Lung (tissue), 12 donors: Measurements from ENCODE around the gene NPDC1. TPM values are rescaled to one million over a fixed set of nuclear protein-coding genes. Genes with fewer than 3 reads are reported as not detected.
"Not testable (repeated sequence)": the region's sequence is repeated elsewhere in the genome, so short reads cannot be mapped to it uniquely, and the experiment has no call there.

ENCODE experiments used
- ATAC-seq: fragments of 200-7000 bp; cut with Tn5 transposase; one replicate; pipeline ENCODE4 v1.9.1; 2020; ENCODE audit warnings: moderate number of reproducible peaks; ENCODE audit not compliant: insufficient read depth, low FRiP score
- DNase-seq, 3 donors: peaks; one replicate each; pipeline ENCODE4 v3.0.0-alpha.2; 2013 to 2017
- H3K27ac ChIP-seq, 2 donors: one replicate each; pipeline ENCODE4 v1.5.1; 2013; ENCODE audit warnings: mild to moderate bottlenecking in 2 of 2, moderate library complexity in 2 of 2, control low read depth in 1 of 2, inconsistent platforms in 1 of 2, low read depth in 1 of 2, low read length in 1 of 2
- H3K27me3 ChIP-seq, 3 donors: one replicate each; pipeline ENCODE4 v1.5.1; 2013; ENCODE audit warnings: low read length in 2 of 3; ENCODE audit not compliant: control insufficient read depth in 3 of 3, insufficient read depth in 3 of 3
- H3K36me3 ChIP-seq, 4 donors: one replicate each; pipeline ENCODE4 v1.5.1; 2013; ENCODE audit warnings: low read length in 4 of 4, mild to moderate bottlenecking in 1 of 4, moderate library complexity in 1 of 4; ENCODE audit not compliant: control insufficient read depth in 4 of 4, insufficient read depth in 4 of 4
- H3K4me1 ChIP-seq, 5 donors: one replicate each; pipeline ENCODE4 v1.5.1; 2013; ENCODE audit warnings: low read length in 5 of 5, mild to moderate bottlenecking in 2 of 5, moderate library complexity in 1 of 5; ENCODE audit not compliant: control insufficient read depth in 5 of 5, insufficient read depth in 5 of 5
- H3K4me3 ChIP-seq: one replicate; pipeline ENCODE4 v1.5.1; 2013; ENCODE audit warnings: mild to moderate bottlenecking, control low read depth, moderate library complexity
- H3K9ac ChIP-seq, 2 donors: one replicate each; pipeline ENCODE4 v1.5.1; 2013; ENCODE audit warnings: low read length in 2 of 2, control low read depth in 1 of 2; ENCODE audit not compliant: insufficient read depth in 1 of 2
- H3K9me3 ChIP-seq, 4 donors: one replicate each; pipeline ENCODE4 v1.5.1; 2013; ENCODE audit warnings: low read length in 3 of 4, mild to moderate bottlenecking in 1 of 4, moderate library complexity in 1 of 4; ENCODE audit not compliant: control insufficient read depth in 4 of 4, insufficient read depth in 3 of 4
- WGBS, 2 donors: extraction: QIAGEN DNeasy Blood & Tissue Kit; methylation state at CpG; one replicate each; pipeline ENCODE4 v1.1.7; 2013; 5-methylcytosine and 5-hydroxymethylcytosine counted together
- polyA plus RNA-seq, 2 donors: library from polyadenylated mRNA; stranded (reverse); fragments of 200-250 nt; gene quantifications; one replicate each; pipeline ENCODE4 v1.2.1, GENCODE V29; 2013
- total RNA-seq, 2 donors: library from RNA; depleted of rRNA in 1 of 2; stranded (reverse); fragments of >200 nt in 1 of 2; gene quantifications; one replicate each; pipeline ENCODE4 v1.2.1, GENCODE V29; 2014 to 2021
- TF ChIP-seq, protein P1 (sequence below): IDR thresholded peaks from 2 replicates; pipeline ENCODE4 v1.5.1; 2012; ENCODE audit warnings: mild to moderate bottlenecking; ENCODE audit errors: control extremely low read depth, extremely low read depth
- donor health status: control.
- donor health status: control.
- donor health status: Bipolar disorder and iron deficiency.
- donor health status: healthy.
- donor health status: DM: yes; HTN: yes; CAD: no.

NPDC1 gene
- total and polyA plus RNA-seq, 4 donors: 28.7 to 99.3 (median 68.3) TPM

DNA sequence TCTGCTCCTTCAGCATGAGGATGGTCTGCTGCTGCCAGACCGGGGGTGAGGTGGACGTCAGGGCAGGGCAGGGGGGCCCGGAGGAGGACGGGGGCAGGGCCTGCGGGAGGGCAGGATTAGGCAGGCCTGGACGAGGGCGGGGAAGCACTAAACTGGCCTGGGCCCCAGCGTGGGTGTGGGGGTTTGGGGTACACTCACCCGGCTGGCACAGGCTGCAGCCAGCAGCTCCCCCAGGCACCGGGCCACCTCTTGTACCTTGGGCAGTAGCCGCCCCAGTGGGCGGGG is 18.8 kb upstream of the NPDC1 start:
- Histone ChIP-seq H3K9ac (no peak overlapping the region), H3K9me3 (no peaks in the 10 kb centered on the region), H3K27ac (no peak overlapping the region), H3K4me3 (no peak overlapping the region), H3K27me3 (no peaks in the 10 kb centered on the region), H3K4me1 (peaks cover 0 to 14% (median 0%) of the 10 kb centered on the region in 5 donors), H3K36me3 (no peaks in the 10 kb centered on the region)
- ATAC-seq (no peak), DNase-seq (no peak)
- WGBS, 2 donors: 89 to 97% methylated on average over 12 of the region's 12 CpGs
- TF ChIP-seq, protein P1, sequence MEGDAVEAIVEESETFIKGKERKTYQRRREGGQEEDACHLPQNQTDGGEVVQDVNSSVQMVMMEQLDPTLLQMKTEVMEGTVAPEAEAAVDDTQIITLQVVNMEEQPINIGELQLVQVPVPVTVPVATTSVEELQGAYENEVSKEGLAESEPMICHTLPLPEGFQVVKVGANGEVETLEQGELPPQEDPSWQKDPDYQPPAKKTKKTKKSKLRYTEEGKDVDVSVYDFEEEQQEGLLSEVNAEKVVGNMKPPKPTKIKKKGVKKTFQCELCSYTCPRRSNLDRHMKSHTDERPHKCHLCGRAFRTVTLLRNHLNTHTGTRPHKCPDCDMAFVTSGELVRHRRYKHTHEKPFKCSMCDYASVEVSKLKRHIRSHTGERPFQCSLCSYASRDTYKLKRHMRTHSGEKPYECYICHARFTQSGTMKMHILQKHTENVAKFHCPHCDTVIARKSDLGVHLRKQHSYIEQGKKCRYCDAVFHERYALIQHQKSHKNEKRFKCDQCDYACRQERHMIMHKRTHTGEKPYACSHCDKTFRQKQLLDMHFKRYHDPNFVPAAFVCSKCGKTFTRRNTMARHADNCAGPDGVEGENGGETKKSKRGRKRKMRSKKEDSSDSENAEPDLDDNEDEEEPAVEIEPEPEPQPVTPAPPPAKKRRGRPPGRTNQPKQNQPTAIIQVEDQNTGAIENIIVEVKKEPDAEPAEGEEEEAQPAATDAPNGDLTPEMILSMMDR: no peak

DNA sequence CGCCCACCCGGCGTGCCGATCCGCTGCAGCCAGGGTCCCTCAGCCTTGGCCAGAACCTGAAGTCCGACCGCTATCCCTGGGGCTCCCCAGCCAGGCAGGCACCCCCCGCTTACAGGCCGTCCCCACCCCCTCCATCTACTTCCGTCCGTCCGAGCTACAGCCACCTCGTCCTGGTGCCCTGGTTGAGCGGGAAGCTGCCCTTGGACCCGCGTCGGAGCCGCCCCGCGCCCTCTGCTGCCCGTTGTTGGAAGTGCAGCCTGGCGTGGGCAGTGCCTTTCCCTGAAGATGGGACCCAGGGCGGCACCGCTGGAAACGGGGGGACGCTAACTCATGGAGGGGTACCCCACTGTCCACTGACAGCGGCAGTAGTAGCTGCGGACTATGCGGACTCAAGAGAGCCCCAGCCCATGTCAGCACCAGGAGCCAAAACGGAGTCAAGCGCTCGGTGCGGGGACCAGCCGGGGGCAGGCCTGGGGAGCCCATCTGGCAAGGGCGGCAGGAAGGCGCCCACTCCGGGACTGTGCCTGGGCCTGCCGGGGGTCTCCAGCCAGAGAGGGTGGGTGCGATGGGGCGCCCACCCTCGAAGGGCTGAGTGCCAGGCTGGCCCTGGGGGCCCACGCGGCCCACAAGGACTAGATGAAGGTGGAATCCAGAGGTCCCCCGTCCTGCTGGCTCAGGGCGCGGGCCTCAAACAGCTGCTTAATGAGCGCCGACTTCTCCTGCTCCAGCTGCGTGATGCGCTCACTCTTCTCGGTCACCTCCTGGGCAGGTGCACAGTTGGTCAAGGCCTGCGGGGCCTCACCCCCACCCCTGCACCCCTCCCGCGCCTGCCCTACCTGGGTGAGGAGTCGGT is 18.3 kb upstream of the NPDC1 start:
- H3K9me3 ChIP-seq: no peaks in the 10 kb centered on the region
- peaks cover 0 to 9% (median 0%) of the 10 kb centered on the region in 5 donors for H3K4me1 ChIP-seq
- no peak overlapping the region for H3K27ac ChIP-seq
- TF ChIP-seq, protein P1: peak; percentile 75
- 53 to 57% methylated on average over 53 to 55 of the region's 55 CpGs for WGBS, 2 donors
- no peaks in the 10 kb centered on the region for H3K27me3 ChIP-seq
- H3K36me3 ChIP-seq: no peaks in the 10 kb centered on the region
- no peak overlapping the region for H3K9ac ChIP-seq
- ATAC-seq (no peak), DNase-seq (peak; percentile 45 to 68 (median 55))
- H3K4me3 ChIP-seq: no peak overlapping the region

DNA sequence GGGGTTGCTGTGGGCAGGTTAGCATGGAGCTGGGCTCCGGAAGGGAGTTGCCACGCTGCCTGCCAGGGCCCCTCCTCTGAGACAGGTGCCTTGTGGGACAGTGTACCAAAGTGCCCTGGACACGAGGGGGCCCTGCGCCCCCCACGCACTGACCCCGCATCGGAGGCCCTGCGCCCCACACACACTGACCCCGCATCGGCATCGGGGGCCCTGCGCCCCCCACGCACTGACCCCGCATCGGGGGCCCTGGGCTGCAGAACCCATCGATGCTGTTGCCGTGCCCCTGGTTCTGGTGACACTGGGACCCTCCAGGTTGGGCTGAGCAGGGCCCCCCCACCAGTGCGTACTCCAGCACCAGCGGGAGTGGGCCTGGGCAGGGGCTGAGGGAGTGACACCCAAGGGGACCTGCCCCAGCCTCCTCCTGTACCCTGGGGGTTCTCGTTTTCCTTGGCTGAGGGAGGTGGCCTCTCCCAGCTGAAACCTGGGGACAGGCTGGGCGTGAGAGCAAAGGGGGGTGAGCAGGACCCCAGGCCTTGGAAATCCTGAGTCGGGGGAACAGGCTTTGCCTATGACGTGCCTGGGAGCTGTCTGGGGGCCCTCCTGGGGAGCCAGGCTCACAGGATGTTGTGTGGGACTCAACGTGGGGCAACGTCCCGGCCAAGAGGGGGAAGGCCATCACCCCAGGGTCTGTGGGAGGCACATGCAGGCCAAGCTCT is 17.5 kb upstream of the NPDC1 start:
- no peaks in the 10 kb centered on the region for H3K9me3 ChIP-seq
- peaks cover 0 to 2% (median 2%) of the 10 kb centered on the region in 5 donors for H3K4me1 ChIP-seq
- 88% methylated on average over 26 of the region's 26 CpGs for WGBS, 2 donors
- H3K27me3 ChIP-seq: no peaks in the 10 kb centered on the region
- TF ChIP-seq, protein P1: no peak
- no peak overlapping the region for H3K27ac ChIP-seq
- ATAC-seq: no peak
- no peak overlapping the region for H3K9ac ChIP-seq
- H3K4me3 ChIP-seq: no peak overlapping the region
- no peaks in the 10 kb centered on the region for H3K36me3 ChIP-seq
- DNase-seq: no peak

DNA sequence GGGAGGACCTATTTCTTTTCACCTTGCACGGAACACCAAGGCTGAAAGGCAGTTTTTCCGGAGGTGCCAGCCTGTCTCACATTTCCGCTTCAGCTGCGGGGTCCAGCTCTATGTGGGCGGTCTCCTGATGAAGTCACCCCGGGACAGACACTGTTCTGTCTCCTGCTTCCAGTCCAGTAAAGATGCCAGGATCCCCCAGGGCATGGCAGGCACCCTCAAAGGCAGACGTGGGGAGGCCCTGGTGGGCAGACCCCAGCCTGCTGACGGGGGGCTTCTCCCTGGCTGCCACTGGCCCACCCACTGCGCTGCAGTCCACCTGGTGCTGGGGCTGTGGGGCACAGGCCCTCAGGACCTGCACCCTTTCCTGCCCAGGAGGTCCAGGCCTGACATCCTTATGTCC is 16.8 kb upstream of the NPDC1 start:
- H3K27me3 ChIP-seq, ATAC-seq, H3K4me1 ChIP-seq, H3K9me3 ChIP-seq, H3K4me3 ChIP-seq, DNase-seq, H3K36me3 ChIP-seq, H3K9ac ChIP-seq, H3K27ac ChIP-seq: not testable (repeated sequence)
- 93 to 94% methylated on average over 6 to 9 of the region's 9 CpGs for WGBS, 2 donors
